RWPE1 (cell line): ENCODE data around the gene CLIC6.

Experiments
- CTCF ChIA-PET: fragments of 350-600 bp; sonication (Branson Sonifier 250); formaldehyde crosslinking; extraction: SDS; loops from one replicate; lab custom pipeline; 2021; lab: Yijun Ruan, JAX
- POLR2A ChIA-PET: fragments of 400-600 bp; formaldehyde crosslinking; extraction: SDS; loops from one replicate; lab custom pipeline; 2020; ENCODE audit warnings: antibody characterized with exemption; ENCODE audit not compliant: low non-redundant PET; lab: Yijun Ruan, JAX
- DNase-seq: peaks from one replicate; pipeline ENCODE4 v3.0.0; 2012; ENCODE audit warnings: low spot score
- H3K27ac ChIP-seq: fragments of 450-650 bp; 2 replicates; pipeline ENCODE4 v1.5.1; 2017
- CTCF ChIP-seq: fragments of 450-650 bp; conservative IDR thresholded peaks from 2 replicates; pipeline ENCODE4 v1.5.1; 2017; ENCODE audit warnings: low read depth, mild to moderate bottlenecking

The CLIC6 gene

GRCh38 chr21:34701726-34702125, 32.9 kb downstream of the CLIC6 start:
- TF ChIP-seq CTCF: no peak
- H3K27ac ChIP-seq: no peak overlapping the region
- CTCF ChIA-PET: interaction anchor here (0.7 to 1.5 kb wide), 2 partner anchors 9 to 14 kb away, joined by 3 to 6 read pairs; no protein-coding TSS in a partner anchor
- POLR2A ChIA-PET: no interaction called here
- no peak for DNase-seq

- DNase-seq: peak; percentile 60
- ChIA-PET CTCF (interaction anchor here (0.7 to 1.5 kb wide), 2 partner anchors 9 to 15 kb away, joined by 3 to 6 read pairs; no protein-coding TSS in a partner anchor), POLR2A (no interaction called here)
- no peak for TF ChIP-seq CTCF
- no peak overlapping the region for H3K27ac ChIP-seq
Observed at GRCh38 chr21:34702341-34703170, 33.8 kb downstream of the CLIC6 start.

- H3K27ac ChIP-seq: peak overlapping the region; percentile 66
- POLR2A ChIA-PET: no interaction called here
- CTCF ChIA-PET: no interaction called here
- no peak for TF ChIP-seq CTCF
- DNase-seq: no peak
Observed at GRCh38 chr21:34703571-34703970, 34.8 kb downstream of the CLIC6 start.

GRCh38 chr21:34704119-34704518, 35.3 kb downstream of the CLIC6 start:
- H3K27ac ChIP-seq: peak overlapping the region; percentile 85; the same call in 1 of the 2 replicates
- ChIA-PET POLR2A (no interaction called here), CTCF (no interaction called here)
- TF ChIP-seq CTCF: no peak
- DNase-seq: no peak

- ChIA-PET POLR2A (no interaction called here), CTCF (interaction anchor here (0.6 kb wide), 1 partner anchor 141 kb away, joined by 5 read pairs; no protein-coding TSS in a partner anchor)
- no peak for TF ChIP-seq CTCF
- DNase-seq: peak; percentile 36
- peak overlapping the region; percentile 85 for H3K27ac ChIP-seq
Observed at GRCh38 chr21:34705011-34705410, 36.2 kb downstream of the CLIC6 start.

- DNase-seq: no peak
- POLR2A ChIA-PET: no interaction called here
- H3K27ac ChIP-seq: no peak overlapping the region
- TF ChIP-seq CTCF: no peak
- CTCF ChIA-PET: no interaction called here
Observed at GRCh38 chr21:34706337-34706736, 37.5 kb downstream of the CLIC6 start.
